GM10847 (cell line): ENCODE data around the gene BASP1.

Experiments used
- POLR2A ChIP-seq: IDR thresholded peaks from 2 replicates; pipeline ENCODE4 v1.6.1; 2011; ENCODE audit not compliant: insufficient read length; ENCODE audit errors: extremely low read depth

BASP1 gene

DNA sequence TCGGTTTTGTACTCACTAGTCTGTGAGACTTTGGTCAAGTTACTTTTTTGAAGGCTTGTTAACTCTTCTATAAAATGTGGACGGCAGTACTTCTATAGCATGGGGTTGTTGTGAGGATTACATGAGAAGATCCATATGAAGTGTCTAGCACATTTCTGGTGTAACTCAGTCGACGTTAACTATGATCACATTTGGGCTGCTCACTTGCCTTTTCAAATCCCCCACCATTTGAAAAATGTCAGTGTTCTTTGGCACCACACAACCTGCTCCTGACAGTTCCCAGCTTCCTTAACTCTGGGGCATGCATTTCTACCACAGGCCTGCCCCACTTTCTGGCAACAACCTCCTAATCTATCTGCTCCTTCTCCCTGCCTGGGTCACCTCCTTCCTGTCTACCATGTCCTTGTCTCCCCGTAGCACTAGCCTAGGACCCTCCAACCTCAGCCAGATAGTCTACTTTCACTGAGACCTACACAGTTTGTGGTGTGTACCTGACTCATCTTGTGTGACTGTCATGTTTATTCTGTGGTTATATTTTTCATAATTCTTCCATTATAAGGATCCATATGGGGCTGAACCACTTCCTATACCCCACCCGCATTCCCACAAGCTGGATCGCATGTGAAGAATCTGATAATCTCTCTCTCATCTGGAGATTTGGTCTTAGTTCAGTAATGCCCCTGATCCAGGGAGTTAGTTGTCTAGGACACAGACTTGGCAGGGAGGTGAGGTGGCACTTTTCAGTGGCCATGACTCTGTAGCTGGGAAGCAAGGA is 30.2 kb upstream of the BASP1 start:
- TF ChIP-seq POLR2A, result no peak

GRCh38 chr5:17187786-17188170 is 29.7 kb upstream of the BASP1 start:
- no peak for TF ChIP-seq POLR2A

DNA sequence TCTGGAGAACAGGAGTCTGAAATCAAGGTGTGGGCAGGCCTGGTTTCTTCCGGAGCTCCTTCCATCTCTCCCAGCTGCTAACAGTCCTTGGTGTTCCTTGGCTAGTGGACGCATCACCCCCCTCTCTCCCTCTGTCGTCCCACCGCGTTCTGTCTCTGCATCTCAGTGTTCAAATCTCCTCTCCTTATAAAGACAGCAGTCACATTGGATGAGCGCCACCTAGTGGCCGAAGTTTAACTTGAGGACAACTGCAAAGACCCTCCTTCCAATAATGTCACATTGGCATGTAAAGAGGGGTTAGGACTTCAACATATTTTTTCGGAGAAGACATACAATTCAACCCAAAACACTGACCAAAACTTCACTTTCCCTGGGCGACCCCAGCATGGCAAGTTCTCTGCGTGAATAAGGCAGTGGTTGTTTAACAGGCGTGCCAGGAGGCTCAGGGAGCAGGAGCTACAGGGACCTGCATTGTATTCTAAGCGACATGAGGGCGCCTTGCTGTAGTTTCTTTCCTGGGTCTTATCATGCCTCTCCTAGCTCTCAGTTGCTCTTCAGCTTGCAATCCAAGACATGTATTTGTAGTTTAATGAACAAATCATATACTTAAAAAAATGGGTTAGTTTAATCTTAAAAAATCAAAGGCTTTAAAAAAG is 27.9 kb upstream of the BASP1 start:
- TF ChIP-seq POLR2A, result no peak

GRCh38 chr5:17190242-17190778 is 27.1 kb upstream of the BASP1 start:
- no peak for TF ChIP-seq POLR2A

- TF ChIP-seq POLR2A, result no peak
These were observed 26.5 kb upstream of the BASP1 start for GRCh38 chr5:17190799-17191391.

DNA sequence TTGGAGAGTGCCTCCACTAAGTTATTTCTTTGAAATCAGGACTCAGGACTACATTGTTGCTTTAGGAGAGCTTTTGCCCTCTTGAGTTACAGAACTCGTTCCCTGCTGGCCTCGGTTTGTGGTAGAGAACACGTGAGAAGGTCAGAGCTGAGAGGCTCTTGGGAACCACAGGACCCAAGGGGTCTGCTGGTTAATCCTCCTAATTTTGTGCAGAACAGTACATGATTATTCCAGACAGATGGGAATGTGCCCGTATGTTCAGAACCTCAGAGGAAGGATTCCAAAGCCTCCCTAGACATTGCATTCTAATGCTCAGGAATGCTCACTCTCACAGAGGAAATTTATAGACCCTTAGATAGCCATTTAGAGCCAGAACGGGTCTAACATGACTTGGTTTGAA is 25.2 kb upstream of the BASP1 start:
- no peak for TF ChIP-seq POLR2A

DNA sequence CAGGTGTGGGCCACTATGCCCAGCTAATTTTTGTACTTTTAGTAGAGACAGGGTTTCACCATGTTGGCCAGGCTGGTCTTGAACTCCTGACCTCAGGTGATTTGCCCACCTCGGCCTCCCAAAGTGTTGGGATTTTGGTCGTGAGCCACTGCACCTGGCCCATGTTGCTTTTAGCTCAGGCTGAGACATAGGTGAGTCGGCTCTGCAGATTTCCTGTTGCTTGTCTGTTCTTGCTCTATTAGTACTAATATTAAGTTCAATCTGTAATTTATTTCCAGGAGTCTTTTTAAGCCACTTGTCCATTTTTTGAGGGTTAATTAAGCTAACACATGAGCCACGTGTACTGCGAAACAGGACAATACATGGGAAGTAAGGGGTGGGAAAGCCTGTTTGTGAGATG is 21.4 kb upstream of the BASP1 start:
- no peak for TF ChIP-seq POLR2A

GRCh38 chr5:17196697-17197096 is 20.7 kb upstream of the BASP1 start:
- no peak for TF ChIP-seq POLR2A

DNA sequence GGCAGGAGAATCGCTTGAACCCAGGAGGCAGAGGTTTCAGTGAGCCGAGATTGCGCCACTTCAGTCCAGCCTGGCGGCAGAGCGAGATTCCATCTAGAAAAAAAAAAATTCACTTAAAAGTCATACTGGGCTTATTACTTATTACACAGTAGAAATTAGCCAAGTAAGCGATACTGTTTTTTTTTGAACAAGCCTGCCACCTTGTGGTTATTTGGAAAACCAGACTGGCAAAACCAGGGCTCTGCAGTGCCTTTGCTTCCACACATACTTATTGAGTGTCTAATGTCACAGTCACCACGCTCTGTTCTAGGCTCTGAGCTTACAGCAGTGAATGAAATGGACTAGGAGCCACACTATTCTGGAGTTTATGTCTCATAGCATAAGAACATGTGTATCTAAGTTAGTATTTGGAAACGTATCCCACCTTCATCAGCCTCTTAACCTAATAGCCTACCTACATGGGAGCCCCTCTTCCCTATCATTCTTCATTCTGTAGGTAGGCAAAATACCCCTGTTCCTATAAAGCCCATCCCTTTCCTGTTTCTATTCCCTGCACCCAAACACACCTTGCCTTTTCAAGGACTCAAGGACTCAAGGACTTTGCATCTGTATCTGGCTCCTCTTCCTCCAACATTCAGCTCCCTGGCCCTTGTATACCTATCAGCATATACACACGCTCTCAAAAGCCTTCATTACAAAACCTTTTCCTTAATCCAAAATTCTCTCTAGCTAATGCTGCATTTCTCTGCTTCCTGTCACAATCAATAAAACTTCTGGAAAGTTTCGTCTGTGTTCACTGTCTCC is 13.9 kb upstream of the BASP1 start:
- TF ChIP-seq POLR2A, result no peak

GRCh38 chr5:17204133-17204489 is 13.3 kb upstream of the BASP1 start:
- TF ChIP-seq POLR2A, result no peak

DNA sequence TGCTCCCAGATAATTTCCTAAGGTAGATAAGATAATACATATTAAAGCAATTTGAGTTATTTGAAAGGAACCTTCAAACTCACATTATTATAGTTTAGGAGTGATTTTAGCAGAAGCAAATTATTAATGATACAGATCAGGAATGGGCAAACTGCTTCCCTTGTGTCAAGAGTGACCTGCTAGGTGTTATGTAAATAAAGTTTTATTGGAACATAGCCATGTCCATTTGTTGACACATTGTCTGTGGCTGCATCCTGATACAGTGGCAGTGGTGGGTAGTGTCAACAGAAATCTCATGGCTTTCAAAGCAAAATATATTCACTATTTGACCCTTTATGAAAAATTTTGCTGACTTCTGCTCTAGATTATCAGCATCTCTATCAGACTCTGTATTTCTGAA is 11.4 kb upstream of the BASP1 start:
- TF ChIP-seq POLR2A, result no peak

GRCh38 chr5:17212191-17212590 is 5.2 kb upstream of the BASP1 start:
- TF ChIP-seq POLR2A, result no peak

DNA sequence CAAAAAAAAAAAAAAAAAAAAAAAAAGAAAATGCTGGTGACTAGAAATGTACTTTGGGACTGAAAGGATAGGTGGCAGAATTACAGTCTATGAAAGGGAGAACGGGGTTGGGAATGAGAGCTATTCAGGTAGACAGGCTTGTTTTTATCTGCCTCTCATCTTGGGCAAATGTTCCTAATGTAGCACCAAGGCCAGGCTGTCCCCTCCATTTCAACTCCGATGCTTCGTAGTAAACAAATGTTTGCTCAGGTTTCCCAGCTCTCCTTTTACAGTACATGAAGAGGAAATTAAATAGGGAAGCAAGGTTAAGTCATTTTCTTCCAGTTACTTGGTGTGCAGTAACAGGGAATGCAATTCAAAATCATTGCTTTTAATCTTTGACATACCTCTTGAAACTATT is 4.4 kb upstream of the BASP1 start:
- TF ChIP-seq POLR2A, result no peak

DNA sequence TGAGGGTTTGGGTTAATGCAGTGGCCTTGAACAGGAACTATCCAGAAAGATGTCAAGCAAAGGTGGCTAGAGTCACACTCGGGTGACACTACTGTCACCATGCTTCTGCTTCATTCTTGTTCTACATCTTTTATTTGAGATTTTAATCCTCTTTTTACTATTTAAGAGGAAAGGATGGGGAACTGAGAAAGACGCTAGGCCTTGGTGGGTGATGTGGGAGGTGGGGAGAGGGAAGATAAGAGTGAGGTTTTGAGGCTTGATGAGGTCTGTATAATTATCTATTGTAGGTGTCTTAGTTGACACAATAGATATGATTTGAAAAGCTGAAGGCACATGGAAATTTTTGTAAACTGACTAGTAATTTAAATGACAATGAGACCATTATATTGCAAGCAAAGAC is 3.5 kb upstream of the BASP1 start:
- TF ChIP-seq POLR2A, result no peak

DNA sequence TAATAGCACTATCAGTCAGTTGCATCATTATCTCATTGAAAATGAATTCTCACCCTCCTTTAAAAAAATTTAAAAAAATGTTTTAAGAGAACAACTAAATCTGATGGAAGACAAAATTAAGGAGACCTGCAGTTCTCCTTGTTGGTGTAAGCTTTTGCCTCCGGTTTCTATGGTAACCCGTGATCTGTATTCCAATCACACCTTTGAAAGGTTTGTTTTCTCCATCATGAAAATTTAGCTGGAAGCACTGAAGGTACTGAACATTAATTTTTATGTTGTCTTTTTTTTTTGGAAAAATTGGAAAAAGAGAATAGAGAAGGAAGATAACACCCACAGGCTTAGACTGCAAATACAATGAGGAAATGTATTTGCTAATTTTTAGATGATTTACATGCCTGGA is 2.5 kb upstream of the BASP1 start:
- no peak for TF ChIP-seq POLR2A
